Stimulated activated CD4-positive, alpha-beta T cell treated with anti-CD3 and anti-CD28 coated beads, Interleukin-2, amount 100 ng/mL, for 4 hours (primary cell): ENCODE data around the gene IRF2BP1.

Source experiments
- DNase-seq: peaks from one replicate; pipeline ENCODE4 v3.0.0-alpha.2; 2020; ENCODE audit warnings: low read depth

Gene IRF2BP1, protein sequence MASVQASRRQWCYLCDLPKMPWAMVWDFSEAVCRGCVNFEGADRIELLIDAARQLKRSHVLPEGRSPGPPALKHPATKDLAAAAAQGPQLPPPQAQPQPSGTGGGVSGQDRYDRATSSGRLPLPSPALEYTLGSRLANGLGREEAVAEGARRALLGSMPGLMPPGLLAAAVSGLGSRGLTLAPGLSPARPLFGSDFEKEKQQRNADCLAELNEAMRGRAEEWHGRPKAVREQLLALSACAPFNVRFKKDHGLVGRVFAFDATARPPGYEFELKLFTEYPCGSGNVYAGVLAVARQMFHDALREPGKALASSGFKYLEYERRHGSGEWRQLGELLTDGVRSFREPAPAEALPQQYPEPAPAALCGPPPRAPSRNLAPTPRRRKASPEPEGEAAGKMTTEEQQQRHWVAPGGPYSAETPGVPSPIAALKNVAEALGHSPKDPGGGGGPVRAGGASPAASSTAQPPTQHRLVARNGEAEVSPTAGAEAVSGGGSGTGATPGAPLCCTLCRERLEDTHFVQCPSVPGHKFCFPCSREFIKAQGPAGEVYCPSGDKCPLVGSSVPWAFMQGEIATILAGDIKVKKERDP

DNA sequence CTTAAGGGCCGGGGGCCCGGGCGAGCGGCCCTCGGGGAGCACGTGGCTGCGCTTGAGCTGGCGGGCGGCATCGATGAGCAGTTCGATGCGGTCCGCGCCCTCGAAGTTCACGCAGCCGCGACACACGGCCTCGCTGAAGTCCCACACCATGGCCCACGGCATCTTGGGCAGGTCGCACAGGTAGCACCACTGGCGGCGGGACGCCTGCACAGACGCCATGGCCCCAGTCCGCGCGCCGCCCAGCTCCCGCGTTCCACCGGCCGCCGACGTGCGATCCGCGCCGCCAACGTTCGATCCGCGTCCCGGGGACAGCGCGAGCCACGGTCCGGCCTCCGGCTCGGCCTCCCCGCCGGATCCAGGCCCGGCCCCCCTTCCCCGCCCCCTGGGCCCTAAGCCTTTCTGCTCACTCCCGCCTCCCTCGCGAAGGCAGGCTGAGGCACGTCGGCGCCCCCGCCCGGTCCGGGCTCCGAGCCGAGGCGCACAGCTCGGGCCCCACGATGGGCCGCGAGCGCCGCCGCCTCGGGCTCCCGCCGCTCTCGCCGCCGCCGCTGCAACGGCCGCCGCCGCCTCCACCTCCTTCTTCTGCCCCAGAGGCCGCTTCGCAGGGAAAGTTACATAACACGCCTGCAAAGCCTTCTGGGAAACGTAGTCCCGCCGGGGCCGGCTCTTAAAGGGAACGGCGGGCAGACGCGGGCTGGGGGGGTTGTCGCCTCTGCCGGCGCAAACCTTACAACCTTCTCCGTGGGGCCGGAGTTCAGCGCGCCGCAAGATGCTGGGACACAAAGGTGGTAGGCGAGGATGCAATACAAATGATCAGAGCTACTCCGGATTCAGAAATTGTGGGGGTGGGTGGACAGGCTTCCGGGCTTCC lies at the start of gene IRF2BP1:
TSS of gene IRF2BP1 (minus strand) at position 586 of the 871 bp plus-strand sequence. CDS start at position 219, 367 bp downstream.
- peak; percentile 81 for DNase-seq

DNA sequence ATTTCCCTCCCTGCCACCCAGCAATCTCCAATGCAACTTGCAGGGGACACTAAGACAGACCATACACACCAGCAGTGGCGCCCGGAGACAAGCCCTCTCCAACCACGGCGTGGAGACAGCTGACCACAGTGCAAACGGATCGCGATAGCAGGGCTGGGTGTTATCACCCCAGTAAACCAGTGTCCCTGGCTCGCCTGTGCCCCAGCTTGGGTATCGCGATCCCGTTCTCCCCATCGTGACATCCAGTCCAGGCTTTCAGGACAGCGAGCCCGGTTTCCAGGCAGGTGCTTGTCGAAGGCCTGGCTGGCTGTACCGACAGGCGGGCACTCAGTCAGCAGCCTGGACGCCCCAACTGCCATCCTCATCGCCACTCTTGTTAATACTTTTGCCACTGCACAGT lies 49.3 kb upstream of the IRF2BP1 start:
- DNase-seq = no peak

DNA sequence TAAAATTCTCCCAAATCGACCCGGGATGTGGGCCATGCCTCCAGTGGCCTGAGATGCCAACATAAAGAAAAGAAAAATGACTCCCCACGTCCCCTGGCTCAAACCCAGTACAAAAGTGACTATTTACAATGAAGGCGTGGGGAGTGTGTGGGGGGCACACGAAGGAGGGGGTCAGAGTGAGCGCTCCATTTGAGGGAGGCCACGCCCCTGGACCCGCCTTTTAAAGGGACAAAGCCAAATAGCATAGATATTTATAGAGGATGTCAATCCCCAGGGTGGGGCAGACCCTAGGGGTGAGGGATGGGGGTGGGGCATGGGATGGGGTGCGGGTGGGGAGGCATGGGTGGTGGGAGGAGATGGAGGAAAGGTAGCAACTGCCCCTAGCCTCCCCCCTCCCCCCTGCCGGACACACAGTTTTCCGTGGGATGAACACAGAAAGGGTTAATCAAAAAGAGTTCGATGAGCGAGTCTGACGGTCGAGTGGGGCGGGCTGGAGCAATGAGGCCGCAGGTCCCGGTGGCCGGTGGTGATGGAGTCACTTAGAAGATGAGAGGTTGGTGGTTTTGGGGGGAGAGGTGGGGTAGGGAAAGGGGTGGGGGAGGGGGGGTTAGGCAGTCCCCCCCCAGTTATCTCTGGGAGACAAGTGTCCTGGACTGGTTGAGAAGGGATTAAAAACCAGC lies 48.8 kb upstream of the IRF2BP1 start:
- no peak for DNase-seq

DNA sequence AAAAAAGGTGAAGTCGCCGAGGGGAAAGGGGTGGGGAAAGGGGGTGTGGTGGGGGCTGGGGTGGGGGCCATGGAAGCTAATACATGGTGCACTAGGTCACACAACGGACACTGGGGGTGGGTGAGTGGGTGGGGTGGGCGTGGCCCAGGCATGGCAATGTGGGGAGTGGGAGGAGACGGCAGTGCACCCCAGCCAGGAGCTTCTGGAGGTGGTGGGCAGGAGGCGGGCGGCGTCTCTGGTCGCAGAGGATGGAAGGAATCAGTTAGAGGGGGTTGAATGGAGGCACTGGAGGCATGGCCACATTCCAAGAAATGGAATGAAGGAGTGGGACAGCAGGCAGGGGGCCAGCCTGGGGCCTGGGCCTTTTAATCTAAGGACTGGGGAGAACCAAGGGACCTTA lies 47.8 kb upstream of the IRF2BP1 start:
- DNase-seq = no peak

DNA sequence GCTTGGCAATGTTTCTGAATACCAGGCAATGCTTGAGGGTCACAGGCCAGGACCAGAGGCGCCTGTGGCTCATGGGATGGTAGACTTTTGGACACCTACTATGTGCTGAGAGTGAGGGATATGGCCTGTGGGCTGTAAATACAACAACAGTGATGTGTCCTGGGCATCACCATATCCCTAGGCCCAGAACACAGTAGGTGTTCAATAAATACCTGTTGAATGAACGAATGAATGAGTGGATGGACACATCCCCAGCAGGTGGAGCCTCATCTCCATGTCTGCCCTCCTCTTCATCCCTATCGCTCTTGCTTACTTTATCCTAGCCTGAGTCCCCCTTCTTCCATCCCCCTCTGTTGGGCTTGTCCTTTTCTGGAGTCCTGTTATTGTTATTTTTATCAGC lies 45.1 kb upstream of the IRF2BP1 start:
- DNase-seq = no peak

DNA sequence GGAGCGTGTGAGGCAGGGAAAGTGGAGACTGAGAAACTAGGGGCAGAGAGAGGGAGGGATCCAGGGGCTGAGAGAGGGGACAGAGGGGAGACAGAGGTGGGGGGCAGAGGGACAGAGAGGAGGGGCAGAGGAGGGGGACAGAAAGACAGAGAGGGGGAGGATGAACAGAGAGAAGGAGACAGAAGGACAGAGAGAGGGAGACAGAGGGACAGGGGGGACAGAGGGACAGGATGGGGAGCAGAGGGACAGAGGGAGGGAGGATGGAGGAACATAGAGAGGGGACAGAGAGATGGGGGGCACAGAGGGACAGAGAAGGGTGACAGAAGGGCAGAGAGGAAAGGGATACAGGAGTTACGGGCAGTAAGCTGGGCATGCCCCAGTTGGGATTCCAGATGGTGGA lies 43.3 kb upstream of the IRF2BP1 start:
- DNase-seq = no peak

DNA sequence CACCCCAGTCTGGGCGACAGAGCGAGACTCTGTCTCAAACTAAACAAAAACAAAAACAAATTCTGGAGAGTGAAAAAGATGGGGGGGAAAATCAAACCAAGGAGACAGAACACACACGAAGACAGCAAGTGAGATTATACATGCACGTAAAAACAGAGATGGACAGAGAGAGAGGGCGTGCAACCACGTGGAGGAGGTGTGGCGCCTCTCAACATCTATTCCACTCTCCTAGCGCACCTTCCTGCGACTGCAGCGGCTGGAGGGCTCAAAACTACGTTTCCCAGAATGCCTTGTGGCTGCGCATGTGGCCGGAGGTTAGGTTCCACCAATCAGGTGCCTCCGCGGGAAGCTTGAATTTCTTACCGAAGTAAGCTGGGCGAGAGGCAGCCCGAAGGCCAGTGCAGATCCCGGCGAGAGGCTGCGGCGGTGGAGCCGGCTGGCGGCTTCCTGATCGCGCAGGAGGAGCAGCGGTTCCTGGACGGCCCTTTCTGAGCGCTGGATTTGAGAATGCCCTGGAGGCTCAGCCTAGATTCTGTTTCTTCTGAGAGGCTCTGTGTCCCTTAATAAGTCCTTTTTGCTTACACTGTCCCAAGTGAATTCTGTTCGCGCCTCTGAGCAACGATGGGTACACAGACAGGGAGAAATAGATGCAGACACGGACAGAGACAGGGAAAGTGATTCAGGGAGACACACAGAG lies 41.8 kb upstream of the IRF2BP1 start:
- DNase-seq = peak; percentile 80

DNA sequence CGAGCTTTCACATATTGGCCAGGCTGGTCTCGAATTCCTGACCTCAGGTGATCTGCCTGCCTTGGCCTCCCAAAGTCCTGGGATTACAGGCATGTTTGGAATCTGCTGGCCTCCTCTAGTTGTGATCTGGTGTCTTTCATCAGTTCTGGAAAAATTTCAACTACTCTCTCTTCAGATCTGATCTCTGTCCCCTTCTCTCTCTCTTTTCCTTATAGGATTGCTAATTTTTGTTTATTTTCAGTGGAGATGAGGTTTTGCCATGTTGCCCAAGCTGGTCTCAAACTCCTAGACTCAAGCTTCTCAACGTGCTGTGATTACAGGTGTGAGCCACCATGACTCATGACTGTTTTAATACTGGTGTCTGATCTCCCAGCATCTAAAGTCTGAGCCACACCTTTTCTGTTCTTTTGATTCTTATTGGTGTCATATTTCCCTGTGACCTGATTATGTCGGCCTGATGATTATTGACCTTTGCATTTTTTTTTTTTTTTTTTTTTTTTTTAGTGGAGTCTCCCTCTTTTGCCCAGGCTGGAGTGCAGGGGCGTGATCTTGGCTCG lies 39.0 kb upstream of the IRF2BP1 start:
- no peak for DNase-seq

DNA sequence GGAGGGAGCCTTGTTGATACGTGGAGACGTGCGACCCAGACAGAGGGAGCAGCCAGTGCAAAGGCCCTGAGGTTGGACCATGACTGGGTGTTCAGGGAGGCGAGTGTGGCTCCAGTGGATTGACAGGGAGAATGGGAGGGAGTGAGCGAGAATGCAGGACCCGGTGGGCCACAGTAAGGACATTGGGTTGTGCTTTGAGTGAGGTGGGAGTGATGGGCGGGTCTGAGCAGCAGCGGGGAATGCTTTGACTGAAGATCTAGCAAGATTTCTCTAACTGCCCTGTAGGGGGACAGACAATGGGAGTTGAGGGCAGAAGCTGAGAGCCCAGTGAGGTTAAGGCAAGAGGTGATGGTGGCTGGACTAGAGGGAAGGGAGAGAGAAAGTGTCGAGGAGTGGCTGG lies 36.3 kb upstream of the IRF2BP1 start:
- DNase-seq = no peak

DNA sequence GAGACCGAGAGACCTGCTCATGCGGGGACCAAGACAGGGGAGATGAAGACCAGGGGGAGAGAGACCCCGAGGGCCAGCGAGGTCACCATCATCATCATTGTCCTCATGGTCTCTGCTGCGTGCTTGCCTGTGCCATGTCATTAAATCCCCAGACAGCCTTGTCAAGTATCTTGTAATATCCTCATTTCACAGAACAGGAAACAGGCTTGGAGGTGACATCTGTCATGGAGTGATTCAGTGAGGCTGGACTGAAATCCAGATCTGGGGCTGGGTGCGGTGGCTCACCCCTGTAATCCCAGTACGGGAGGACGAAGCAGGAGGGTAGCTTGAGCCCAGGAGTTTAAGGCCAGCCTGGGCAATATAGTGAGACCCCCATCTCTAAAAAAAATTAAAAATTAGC lies 34.5 kb upstream of the IRF2BP1 start:
- DNase-seq = no peak

DNA sequence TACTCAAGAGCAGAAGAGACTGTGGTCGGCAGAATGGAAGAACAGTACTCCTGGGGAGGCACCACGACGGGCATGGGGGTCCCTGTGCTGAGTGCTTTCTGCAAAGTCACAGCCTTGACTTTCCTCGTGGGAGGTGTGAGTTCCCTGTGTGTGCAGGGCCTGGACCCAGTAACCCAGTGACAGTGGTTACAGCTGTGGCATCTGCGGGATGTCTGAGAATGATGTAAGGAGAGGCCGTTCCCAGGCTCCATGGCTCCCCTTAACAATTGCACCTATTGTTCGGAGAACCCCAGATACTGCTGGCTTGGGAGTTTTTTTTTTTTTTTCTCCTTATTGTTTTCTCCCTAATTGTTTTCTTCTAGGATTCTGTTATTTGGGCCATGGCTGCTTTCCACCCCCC lies 33.7 kb upstream of the IRF2BP1 start:
- no peak for DNase-seq

DNA sequence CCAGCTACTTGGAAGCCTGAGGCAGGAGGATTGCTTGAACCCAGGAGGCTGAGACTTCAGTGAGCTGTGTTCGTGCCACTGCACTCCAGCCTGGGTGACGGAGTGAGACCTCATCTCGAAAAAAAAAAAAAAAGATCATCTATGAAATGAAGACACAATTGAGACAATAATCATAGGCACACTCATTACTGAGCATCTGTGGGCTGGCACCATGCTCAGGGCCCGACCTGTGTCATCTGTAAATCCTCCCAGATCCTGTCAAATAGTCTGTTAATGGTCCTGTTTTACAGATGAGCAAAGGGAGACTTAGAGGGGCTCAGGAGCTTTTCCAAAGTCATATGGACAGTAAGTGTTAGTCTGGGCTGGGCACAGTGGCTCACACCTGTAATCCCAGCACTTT lies 32.8 kb upstream of the IRF2BP1 start:
- DNase-seq = no peak

DNA sequence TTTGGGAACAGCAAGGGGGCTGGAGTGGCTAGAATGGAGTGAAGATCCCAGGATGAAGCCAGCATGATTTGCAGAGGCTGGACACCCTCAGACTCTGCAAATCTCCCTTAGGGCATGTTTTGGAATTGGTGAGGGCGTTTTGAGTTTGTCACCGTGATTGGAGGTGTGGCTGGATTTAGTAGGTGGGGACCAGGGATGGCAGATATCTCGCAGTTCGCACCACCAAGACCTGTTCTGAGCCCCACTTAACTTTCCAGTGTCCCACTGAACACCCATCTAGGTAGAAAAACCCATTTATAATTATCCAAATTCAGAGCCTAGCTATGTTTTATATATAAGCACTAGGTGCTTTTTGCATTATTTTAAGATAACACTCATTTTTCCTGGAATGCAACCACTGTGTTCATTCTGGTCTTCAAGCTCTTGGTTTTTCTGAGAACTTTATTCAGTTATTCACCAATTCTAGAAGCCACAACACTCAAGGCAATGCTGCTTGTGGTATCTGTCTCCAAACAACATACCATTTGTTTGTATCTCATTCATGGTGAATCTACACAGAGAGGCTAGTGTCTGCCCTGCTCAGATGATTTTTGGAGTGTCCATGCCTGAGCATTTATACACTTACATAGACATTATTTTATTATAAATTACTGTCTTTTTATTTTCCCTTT lies 31.6 kb upstream of the IRF2BP1 start:
- DNase-seq = no peak

DNA sequence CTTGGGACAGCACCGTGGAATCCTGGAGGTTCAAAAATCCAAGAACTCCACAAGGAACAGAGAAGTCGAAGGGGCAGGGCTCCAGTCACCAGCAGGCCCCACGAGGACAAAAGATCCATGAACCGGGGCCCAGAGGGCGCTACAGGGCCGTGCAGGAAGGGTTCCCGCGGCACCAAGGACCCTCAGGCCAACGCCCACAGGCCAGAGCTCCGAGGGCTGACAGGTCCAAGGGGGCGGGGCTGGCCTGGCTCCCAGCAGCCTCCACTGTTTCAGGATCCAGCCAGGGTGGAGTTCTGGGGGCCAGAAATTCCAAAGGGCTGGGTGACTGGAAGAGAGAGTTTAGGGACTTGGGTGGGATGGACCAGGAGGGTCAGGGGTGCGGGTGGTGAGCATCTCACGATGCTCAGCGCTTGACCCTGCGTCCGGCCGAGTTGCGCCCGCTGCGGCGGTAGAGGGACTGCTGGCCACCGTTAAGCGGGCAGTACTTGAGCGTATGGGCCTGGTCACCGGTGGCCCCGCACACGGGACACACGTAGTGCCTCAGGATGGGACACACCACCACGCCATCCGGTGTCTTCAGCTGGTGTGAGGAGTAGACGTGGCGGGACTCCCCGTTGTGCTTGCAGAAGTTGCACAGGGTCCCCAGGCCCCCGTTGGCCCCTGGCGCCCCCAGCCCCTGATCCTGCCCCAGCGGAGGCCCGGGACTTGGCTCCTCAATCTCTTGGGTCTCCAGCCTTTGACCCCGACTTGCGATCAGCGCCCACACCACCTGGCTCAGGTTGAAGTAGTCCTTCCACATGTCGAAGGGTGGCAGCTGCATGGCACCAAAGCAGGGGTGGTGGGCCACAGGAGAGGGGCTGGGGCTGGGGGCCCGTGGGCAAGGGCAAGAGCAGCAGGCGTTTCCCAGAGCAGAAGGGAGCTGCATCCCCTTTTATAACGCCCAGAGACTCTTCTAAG lies 28.2 kb upstream of the IRF2BP1 start, which contains the start of gene NANOS2:
TSS of gene NANOS2 (minus strand) at position 905 of the 957 bp plus-strand sequence. CDS start at position 820, 85 bp downstream.
- no peak for DNase-seq

DNA sequence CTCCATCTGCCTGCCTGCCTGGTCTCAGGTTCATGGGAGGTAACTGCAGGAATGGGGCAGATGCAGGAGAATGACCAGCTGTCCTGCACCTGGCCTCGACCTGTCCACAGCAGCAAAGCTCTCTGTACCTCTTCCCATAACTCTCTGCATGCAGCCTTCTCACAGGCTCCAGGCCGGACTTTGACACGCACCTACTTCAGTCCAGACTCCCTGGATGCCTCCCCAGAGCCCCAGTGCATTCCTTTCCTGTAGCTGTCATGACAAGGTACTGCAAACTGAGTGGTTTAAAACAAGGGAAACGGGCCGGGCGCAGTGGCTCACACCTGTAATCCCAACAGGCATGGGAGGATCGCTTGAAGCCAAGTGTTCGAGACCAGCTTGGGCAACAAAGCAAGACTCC lies 25.4 kb upstream of the IRF2BP1 start:
- DNase-seq = no peak

DNA sequence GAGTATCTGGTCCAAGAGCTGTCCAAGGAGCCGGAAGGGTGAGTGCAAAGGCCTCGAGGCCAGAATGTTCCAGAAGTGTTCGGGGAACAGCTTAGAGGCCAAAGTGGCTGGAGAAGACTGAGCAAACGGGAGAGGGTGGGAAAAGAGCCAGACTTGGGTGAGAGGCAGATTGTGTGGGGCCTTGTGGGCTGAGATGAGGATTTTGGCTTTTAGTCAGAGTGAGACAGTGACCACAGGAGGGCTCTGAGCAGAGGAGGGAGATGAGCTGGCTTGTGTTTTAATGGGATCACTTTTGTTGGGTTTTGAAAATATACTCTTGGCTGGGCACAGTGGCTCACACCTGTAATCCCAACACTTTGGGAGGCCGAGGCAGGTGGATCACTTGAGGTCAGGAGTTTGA lies 23.0 kb upstream of the IRF2BP1 start:
- no peak for DNase-seq

DNA sequence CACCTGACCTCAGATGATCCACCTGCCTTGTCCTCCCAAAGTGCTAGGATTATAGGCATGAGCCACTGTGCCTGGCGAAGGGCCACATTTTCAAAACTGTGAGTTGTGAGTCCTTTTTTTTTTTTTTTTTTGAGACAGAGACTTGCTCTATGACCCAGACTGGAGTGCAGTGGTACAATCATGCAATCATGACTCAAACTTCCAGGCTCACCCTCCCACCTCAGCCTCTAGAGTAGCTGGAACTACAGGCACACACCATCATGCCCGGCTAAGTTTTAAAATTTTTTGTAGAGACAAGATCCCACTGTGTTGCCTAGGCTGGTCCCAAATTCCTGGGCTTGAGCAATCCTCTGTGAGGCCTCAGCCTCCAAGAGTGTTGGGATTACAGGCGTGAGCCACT lies 20.3 kb upstream of the IRF2BP1 start:
- no peak for DNase-seq

DNA sequence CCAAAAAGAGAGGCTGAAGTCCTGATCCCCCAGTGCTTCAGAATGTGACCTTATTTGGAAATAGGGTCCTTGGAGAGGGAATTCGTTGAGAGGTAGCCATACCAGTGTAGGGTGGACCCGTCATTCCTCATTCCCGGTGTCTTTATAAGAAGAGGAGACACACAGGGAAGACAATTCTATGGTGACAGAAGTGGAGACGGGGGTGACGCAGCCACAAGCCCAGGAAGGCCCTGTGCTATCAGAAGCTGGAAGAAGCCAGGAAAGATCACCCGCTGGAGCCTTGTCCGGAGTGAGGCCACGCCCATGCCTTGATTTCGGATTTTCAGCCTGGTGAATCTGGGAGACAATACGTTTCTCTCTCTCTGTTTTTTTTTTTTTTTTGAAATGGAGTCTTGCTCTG lies 19.1 kb upstream of the IRF2BP1 start:
- DNase-seq = no peak
